Activated T-helper 2 cell treated with anti-CD3 and anti-CD28 coated beads, Interferon-gamma antibody, Interleukin-2, Interleukin-4, amounts not matched to agents 10 μg/mL and 5 μg/mL and 100 μg/mL, durations not matched to agents 14 hours and 24 hours and 36 hours (primary cell): ENCODE measurements around the gene ACTR5. TPM values are rescaled to one million over a fixed set of nuclear protein-coding genes. Genes with fewer than 3 reads are reported as not detected.

Experiments used
- DNase-seq: peaks from one replicate; pipeline ENCODE4 v3.0.0; 2021; ENCODE audit warnings: low spot score
- H3K27ac Mint-ChIP-seq: one replicate; pipeline ENCODE4 v1.8.0; 2021; ENCODE audit warnings: mixed read lengths
- H3K27me3 Mint-ChIP-seq: one replicate; pipeline ENCODE4 v1.8.0; 2021; ENCODE audit warnings: low read depth, mixed read lengths
- H3K36me3 Mint-ChIP-seq: one replicate; pipeline ENCODE4 v1.8.0; 2021; ENCODE audit warnings: low read depth, mixed read lengths
- H3K4me1 Mint-ChIP-seq: one replicate; pipeline ENCODE4 v1.8.0; 2021; ENCODE audit warnings: low read depth, mixed read lengths
- H3K4me3 Mint-ChIP-seq: one replicate; pipeline ENCODE4 v1.8.0; 2021; ENCODE audit warnings: low read depth, mild to moderate bottlenecking, moderate library complexity, mixed read lengths
- H3K9me3 Mint-ChIP-seq: one replicate; pipeline ENCODE4 v1.8.0; 2021; ENCODE audit warnings: mixed read lengths
- intact Hi-C: fragments of 100-400 bp; cut with micrococcal nuclease; formaldehyde crosslinking; loops from one replicate; pipeline ENCODE4 v1.15.1; 2023
- total RNA-seq: library from RNA; stranded (reverse); gene quantifications from 2 replicates; pipeline ENCODE4 v1.2.3, GENCODE V29; 2022

The ACTR5 gene
- total RNA-seq, 1 donor from 2014 or later: 13.2 TPM

- intact Hi-C loops: loop anchor here (2.0 to 5.0 kb wide), 3 partner anchors 17 to 161 kb away; partner anchors contain the start of gene ACTR5
- no peak for DNase-seq
- H3K36me3 Mint-ChIP-seq: peaks cover 7% of the 10 kb centered on the region
- peaks cover 4% of the 10 kb centered on the region for H3K9me3 Mint-ChIP-seq
- H3K4me3 Mint-ChIP-seq: no peak overlapping the region
- no peak overlapping the region for H3K27ac Mint-ChIP-seq
- peaks cover 29% of the 10 kb centered on the region for H3K4me1 Mint-ChIP-seq
- H3K27me3 Mint-ChIP-seq: peaks cover 83% of the 10 kb centered on the region
Measured at GRCh38 chr20:38731738-38732113, 16.5 kb upstream of the ACTR5 start.

GRCh38 chr20:38732981-38733380 is 15.3 kb upstream of the ACTR5 start:
- intact Hi-C loops: loop anchor here (5.0 kb wide), 1 partner anchor 159 kb away; no protein-coding TSS in a partner anchor
- H3K27ac Mint-ChIP-seq: no peak overlapping the region

GRCh38 chr20:38735172-38735571 is 13.1 kb upstream of the ACTR5 start:
- peaks cover 12% of the 10 kb centered on the region for H3K4me1 Mint-ChIP-seq
- no peak for DNase-seq
- H3K36me3 Mint-ChIP-seq: no peaks in the 10 kb centered on the region
- H3K27ac Mint-ChIP-seq: no peak overlapping the region
- no peaks in the 10 kb centered on the region for H3K9me3 Mint-ChIP-seq
- no peak overlapping the region for H3K4me3 Mint-ChIP-seq
- intact Hi-C loops: no loop called here
- H3K27me3 Mint-ChIP-seq: peaks cover 60% of the 10 kb centered on the region

More at GRCh38 chr20:38732981-38733380, 15.3 kb upstream of the ACTR5 start:
- Mint-ChIP-seq H3K4me1 (peaks cover 21% of the 10 kb centered on the region), H3K27me3 (peaks cover 75% of the 10 kb centered on the region), H3K36me3 (peaks cover 5% of the 10 kb centered on the region), H3K4me3 (no peak overlapping the region), H3K9me3 (peaks cover 4% of the 10 kb centered on the region)
- no peak for DNase-seq

GRCh38 chr20:38737887-38738286 is 10.4 kb upstream of the ACTR5 start:
- Mint-ChIP-seq H3K4me3 (no peak overlapping the region), H3K9me3 (no peaks in the 10 kb centered on the region), H3K4me1 (no peaks in the 10 kb centered on the region), H3K36me3 (no peaks in the 10 kb centered on the region), H3K27me3 (peaks cover 65% of the 10 kb centered on the region), H3K27ac (no peak overlapping the region)
- DNase-seq: no peak
- intact Hi-C loops: no loop called here

- Mint-ChIP-seq H3K4me3 (no peak overlapping the region), H3K9me3 (no peaks in the 10 kb centered on the region), H3K27me3 (peaks cover 26% of the 10 kb centered on the region), H3K36me3 (peaks cover 5% of the 10 kb centered on the region), H3K27ac (no peak overlapping the region), H3K4me1 (peaks cover 20% of the 10 kb centered on the region)
- no peak for DNase-seq
- intact Hi-C loops: loop anchor here (5.0 kb wide), 1 partner anchor 147 kb away; no protein-coding TSS in a partner anchor
Measured at GRCh38 chr20:38745757-38746156, 2.5 kb upstream of the ACTR5 start.

- Mint-ChIP-seq H3K27me3 (peaks cover 9% of the 10 kb centered on the region), H3K9me3 (no peaks in the 10 kb centered on the region), H3K4me1 (peaks cover 22% of the 10 kb centered on the region), H3K4me3 (peak overlapping the region; percentile 93), H3K27ac (no peak overlapping the region), H3K36me3 (peaks cover 18% of the 10 kb centered on the region)
- intact Hi-C loops: loop anchor here (1.0 to 5.0 kb wide), 3 partner anchors 17 to 145 kb away; partner anchors contain the start of gene PPP1R16B
- DNase-seq: no peak
Measured at GRCh38 chr20:38747495-38748096, 664 bp upstream of the ACTR5 start.

- peak overlapping the region; percentile 67 for H3K27ac Mint-ChIP-seq
- H3K27me3 Mint-ChIP-seq: peaks cover 3% of the 10 kb centered on the region
- peaks cover 22% of the 10 kb centered on the region for H3K4me1 Mint-ChIP-seq
- H3K36me3 Mint-ChIP-seq: peaks cover 26% of the 10 kb centered on the region
- H3K4me3 Mint-ChIP-seq: peak overlapping the region; percentile 87
- DNase-seq: no peak
- intact Hi-C loops: loop anchor here (1.0 to 5.0 kb wide), 3 partner anchors 18 to 143 kb away; partner anchors contain the start of gene PPP1R16B
- H3K9me3 Mint-ChIP-seq: no peaks in the 10 kb centered on the region
Measured at GRCh38 chr20:38748861-38749149, 545 bp downstream of the ACTR5 start.

- H3K4me3 Mint-ChIP-seq: no peak overlapping the region
- H3K27me3 Mint-ChIP-seq: peaks cover 3% of the 10 kb centered on the region
- no peak for DNase-seq
- no peaks in the 10 kb centered on the region for H3K9me3 Mint-ChIP-seq
- H3K27ac Mint-ChIP-seq: no peak overlapping the region
- H3K36me3 Mint-ChIP-seq: peaks cover 47% of the 10 kb centered on the region
- peaks cover 22% of the 10 kb centered on the region for H3K4me1 Mint-ChIP-seq
- intact Hi-C loops: loop anchor here (1.0 kb wide), 1 partner anchor 105 kb away; no protein-coding TSS in a partner anchor
Measured at GRCh38 chr20:38751360-38751976, 3.2 kb downstream of the ACTR5 start.

GRCh38 chr20:38752029-38752428 is 3.8 kb downstream of the ACTR5 start:
- no peak overlapping the region for H3K4me3 Mint-ChIP-seq

GRCh38 chr20:38754924-38755323 is 6.7 kb downstream of the ACTR5 start:
- no peak overlapping the region for H3K4me3 Mint-ChIP-seq
- no peaks in the 10 kb centered on the region for H3K9me3 Mint-ChIP-seq
- H3K27ac Mint-ChIP-seq: no peak overlapping the region
- H3K36me3 Mint-ChIP-seq: peaks cover 61% of the 10 kb centered on the region
- H3K4me1 Mint-ChIP-seq: peaks cover 5% of the 10 kb centered on the region
- intact Hi-C loops: no loop called here
- no peaks in the 10 kb centered on the region for H3K27me3 Mint-ChIP-seq
- no peak for DNase-seq

More at GRCh38 chr20:38752029-38752428, 3.8 kb downstream of the ACTR5 start:
- Mint-ChIP-seq H3K27ac (no peak overlapping the region), H3K4me1 (peaks cover 22% of the 10 kb centered on the region), H3K36me3 (peaks cover 48% of the 10 kb centered on the region), H3K27me3 (peaks cover 3% of the 10 kb centered on the region), H3K9me3 (no peaks in the 10 kb centered on the region)
- intact Hi-C loops: no loop called here
- DNase-seq: no peak

- peaks cover 2% of the 10 kb centered on the region for H3K4me1 Mint-ChIP-seq
- no peak for DNase-seq
- H3K4me3 Mint-ChIP-seq: no peak overlapping the region
- intact Hi-C loops: no loop called here
- no peak overlapping the region for H3K27ac Mint-ChIP-seq
- no peaks in the 10 kb centered on the region for H3K27me3 Mint-ChIP-seq
- H3K9me3 Mint-ChIP-seq: no peaks in the 10 kb centered on the region
- H3K36me3 Mint-ChIP-seq: peaks cover 61% of the 10 kb centered on the region
Measured at GRCh38 chr20:38755324-38755910, 7.2 kb downstream of the ACTR5 start.

- Mint-ChIP-seq H3K27ac (no peak overlapping the region), H3K27me3 (no peaks in the 10 kb centered on the region), H3K36me3 (peaks cover 70% of the 10 kb centered on the region), H3K4me3 (no peak overlapping the region), H3K4me1 (no peaks in the 10 kb centered on the region), H3K9me3 (no peaks in the 10 kb centered on the region)
- intact Hi-C loops: no loop called here
- no peak for DNase-seq
Measured at GRCh38 chr20:38757145-38757775, 9.0 kb downstream of the ACTR5 start.

- intact Hi-C loops: no loop called here
- H3K36me3 Mint-ChIP-seq: peaks cover 69% of the 10 kb centered on the region
- no peak for DNase-seq
- H3K4me3 Mint-ChIP-seq: no peak overlapping the region
- H3K27ac Mint-ChIP-seq: no peak overlapping the region
- no peaks in the 10 kb centered on the region for H3K9me3 Mint-ChIP-seq
- peaks cover 11% of the 10 kb centered on the region for H3K4me1 Mint-ChIP-seq
- H3K27me3 Mint-ChIP-seq: no peaks in the 10 kb centered on the region
Measured at GRCh38 chr20:38759106-38759505, 10.8 kb downstream of the ACTR5 start.
